PC-9 (cell line): ENCODE results near the gene ITPKB. TPM values are rescaled to one million over a fixed set of nuclear protein-coding genes. Genes with fewer than 3 reads are reported as not detected.

ENCODE experiments used
- BruUV-seq: library from RNA; stranded (reverse); fragments of 400-500 nt; replicated peaks from 2 replicates; lab custom pipeline; 2021; lab: Mats Ljungman, UMichigan
- CTCF ChIA-PET: fragments of 300-600 bp; sonication (Branson Sonifier 250); formaldehyde crosslinking; loops from one replicate; lab custom pipeline; 2022; ENCODE audit warnings: antibody characterized with exemption; lab: Charles Lee
- POLR2A ChIA-PET: fragments of 300-600 bp; sonication (Branson Sonifier 250); formaldehyde crosslinking; loops from one replicate; lab custom pipeline; 2022; ENCODE audit warnings: antibody characterized with exemption; ENCODE audit not compliant: unreplicated experiment; lab: Charles Lee
- DNase-seq, 2 experiments: peaks; one replicate each; pipeline versions ENCODE4 v3.0.0 to v3.0.0-alpha.2; 2015 to 2022; ENCODE audit warnings: mixed read lengths in 1 of 2
- H2AFZ ChIP-seq: fragments of 200-600 bp; sonication (generic); 2 replicates; pipeline ENCODE4 v1.8.1; 2017; ENCODE audit warnings: antibody characterized with exemption
- H3F3A ChIP-seq: fragments of 200-600 bp; sonication (generic); 2 replicates; pipeline ENCODE4 v1.8.1; 2017; ENCODE audit warnings: antibody characterized with exemption, mild to moderate bottlenecking, low read depth; ENCODE audit not compliant: insufficient read depth
- H3K27ac ChIP-seq: fragments of 200-600 bp; sonication (generic); 2 replicates; pipeline ENCODE4 v1.6.1; 2016; ENCODE audit warnings: mixed run types
- H3K27me3 ChIP-seq: fragments of 200-600 bp; sonication (generic); 2 replicates; pipeline ENCODE4 v1.6.1; 2016; ENCODE audit warnings: low read depth, mixed run types; ENCODE audit not compliant: insufficient read depth
- H3K36me3 ChIP-seq: fragments of 200-600 bp; sonication (generic); 2 replicates; pipeline ENCODE4 v1.6.1; 2016; ENCODE audit warnings: low read depth, mixed run types
- H3K4me1 ChIP-seq: fragments of 200-600 bp; sonication (generic); replicated peaks from 2 replicates; pipeline ENCODE4 v1.6.1; 2016; ENCODE audit warnings: mixed run types; ENCODE audit not compliant: insufficient read depth
- H3K4me2 ChIP-seq: fragments of 200-600 bp; sonication (generic); 2 replicates; pipeline ENCODE4 v1.6.1; 2017; ENCODE audit warnings: mixed run types
- H3K4me3 ChIP-seq: fragments of 200-600 bp; sonication (generic); 2 replicates; pipeline ENCODE4 v1.6.1; 2016; ENCODE audit warnings: mixed run types
- H3K79me2 ChIP-seq: fragments of 200-600 bp; sonication (generic); 2 replicates; pipeline ENCODE4 v1.6.1; 2017; ENCODE audit warnings: low read depth, mixed run types
- H3K9me2 ChIP-seq: fragments of 200-600 bp; sonication (generic); 2 replicates; pipeline ENCODE4 v1.8.1; 2017; ENCODE audit warnings: mild to moderate bottlenecking; ENCODE audit not compliant: insufficient read depth
- H3K9me3 ChIP-seq: fragments of 200-600 bp; sonication (generic); 2 replicates; pipeline ENCODE4 v1.8.1; 2016; ENCODE audit warnings: low read depth; ENCODE audit not compliant: insufficient read depth
- H4K20me1 ChIP-seq: fragments of 200-600 bp; sonication (generic); 2 replicates; pipeline ENCODE4 v1.8.1; 2017; ENCODE audit not compliant: insufficient read depth
- EZH2 ChIP-seq: fragments of 200-600 bp; sonication (generic); IDR thresholded peaks from 2 replicates; pipeline ENCODE4 v1.8.0; 2017; ENCODE audit warnings: antibody characterized with exemption, low read depth
- intact Hi-C: fragments of 100-400 bp; cut with micrococcal nuclease; formaldehyde crosslinking; loops from one replicate; pipeline ENCODE4 v1.10.0; 2022; ENCODE audit not compliant: unreplicated experiment
- total RNA-seq: library from RNA; stranded (reverse); gene quantifications from 2 replicates; pipeline ENCODE4 v1.2.3, GENCODE V29; 2021
- TF ChIP-seq, protein P1 (sequence below): fragments of 200-600 bp; sonication (generic); conservative IDR thresholded peaks from 2 replicates; pipeline ENCODE4 v1.6.1; 2017; ENCODE audit warnings: mixed run types, antibody characterized with exemption, mild to moderate bottlenecking, moderate library complexity

The ITPKB gene
- total RNA-seq, 1 experiment from 2014 or later = 13.4 TPM

DNA sequence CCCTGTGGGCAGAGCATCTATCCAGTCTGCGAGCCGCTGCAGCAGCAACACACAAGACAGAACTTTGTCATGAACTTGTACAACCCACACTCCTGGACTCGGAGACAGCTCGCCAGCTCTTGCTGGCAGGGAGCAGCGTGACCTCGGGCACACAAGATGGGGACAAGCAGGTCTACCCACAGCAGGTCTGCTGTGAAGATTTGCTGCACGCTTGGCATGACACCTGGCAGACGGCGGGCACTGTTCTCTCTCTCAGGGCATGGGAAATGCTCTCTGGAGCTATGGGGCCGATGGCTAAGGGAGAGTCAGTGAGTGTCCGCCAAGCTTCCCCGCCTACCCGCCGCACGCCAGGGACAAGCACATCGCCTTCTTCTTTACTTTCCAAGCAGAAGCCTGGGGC, 100.5 kb downstream of the ITPKB start:
- peaks cover 34% of the 10 kb centered on the region for H3K4me1 ChIP-seq
- no TSS peak for BruUV-seq
- no peaks in the 10 kb centered on the region for H3K36me3 ChIP-seq
- H3K4me2 ChIP-seq = no peak overlapping the region
- no peak overlapping the region for H3K4me3 ChIP-seq
- intact Hi-C loops = no loop called here
- H2AFZ ChIP-seq = no peak overlapping the region
- ChIA-PET CTCF (no interaction called here), POLR2A (no interaction called here)
- H3K27ac ChIP-seq = no peak overlapping the region
- H3K9me3 ChIP-seq = no peaks in the 10 kb centered on the region
- no peaks in the 10 kb centered on the region for H3K9me2 ChIP-seq
- no peak for DNase-seq
- no peaks in the 10 kb centered on the region for H3K79me2 ChIP-seq
- H4K20me1 ChIP-seq = no peaks in the 10 kb centered on the region
- TF ChIP-seq, protein P1, sequence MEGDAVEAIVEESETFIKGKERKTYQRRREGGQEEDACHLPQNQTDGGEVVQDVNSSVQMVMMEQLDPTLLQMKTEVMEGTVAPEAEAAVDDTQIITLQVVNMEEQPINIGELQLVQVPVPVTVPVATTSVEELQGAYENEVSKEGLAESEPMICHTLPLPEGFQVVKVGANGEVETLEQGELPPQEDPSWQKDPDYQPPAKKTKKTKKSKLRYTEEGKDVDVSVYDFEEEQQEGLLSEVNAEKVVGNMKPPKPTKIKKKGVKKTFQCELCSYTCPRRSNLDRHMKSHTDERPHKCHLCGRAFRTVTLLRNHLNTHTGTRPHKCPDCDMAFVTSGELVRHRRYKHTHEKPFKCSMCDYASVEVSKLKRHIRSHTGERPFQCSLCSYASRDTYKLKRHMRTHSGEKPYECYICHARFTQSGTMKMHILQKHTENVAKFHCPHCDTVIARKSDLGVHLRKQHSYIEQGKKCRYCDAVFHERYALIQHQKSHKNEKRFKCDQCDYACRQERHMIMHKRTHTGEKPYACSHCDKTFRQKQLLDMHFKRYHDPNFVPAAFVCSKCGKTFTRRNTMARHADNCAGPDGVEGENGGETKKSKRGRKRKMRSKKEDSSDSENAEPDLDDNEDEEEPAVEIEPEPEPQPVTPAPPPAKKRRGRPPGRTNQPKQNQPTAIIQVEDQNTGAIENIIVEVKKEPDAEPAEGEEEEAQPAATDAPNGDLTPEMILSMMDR = no peak
- no peak for TF ChIP-seq EZH2
- H3K27me3 ChIP-seq = no peaks in the 10 kb centered on the region
- H3F3A ChIP-seq = peaks cover 9% of the 10 kb centered on the region

DNA sequence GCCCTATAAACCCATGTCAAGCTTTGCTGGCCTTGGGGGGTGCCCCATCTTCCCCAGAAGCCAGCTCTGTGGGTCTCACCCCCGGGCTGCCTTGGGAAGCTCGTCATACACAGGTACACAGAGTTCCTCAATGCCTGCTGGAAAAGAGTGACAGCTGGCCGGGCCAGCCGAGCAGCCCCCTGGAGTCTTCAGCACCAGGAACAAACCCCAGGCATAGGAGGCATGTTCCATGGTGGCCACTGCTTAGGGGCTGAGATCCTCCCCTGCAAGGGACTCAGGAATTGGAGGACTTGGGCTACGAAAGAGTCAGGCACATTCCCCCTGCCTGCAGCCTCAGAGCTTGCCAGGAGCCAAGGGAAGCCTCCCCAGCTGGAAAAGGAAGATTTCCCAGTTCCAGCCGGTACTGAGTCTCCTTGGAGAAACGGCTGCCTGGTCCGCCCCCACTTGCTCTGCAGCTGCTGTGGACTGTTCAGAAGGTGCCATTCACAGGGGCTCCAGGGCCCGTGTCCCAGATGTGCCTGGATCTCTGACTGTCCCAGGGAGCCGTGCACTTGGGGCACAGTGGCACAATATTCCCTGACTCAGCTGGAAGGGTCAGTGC, 101.0 kb downstream of the ITPKB start:
- no peak overlapping the region for H3K27ac ChIP-seq
- H3K36me3 ChIP-seq = no peaks in the 10 kb centered on the region
- intact Hi-C loops = no loop called here
- BruUV-seq = no TSS peak
- peaks cover 29% of the 10 kb centered on the region for H3K4me1 ChIP-seq
- DNase-seq = no peak
- H4K20me1 ChIP-seq = no peaks in the 10 kb centered on the region
- ChIA-PET POLR2A (no interaction called here), CTCF (interaction anchor here (0.6 to 0.7 kb wide), 2 partner anchors 12 to 504 kb away, joined by 3 read pairs; no protein-coding TSS in a partner anchor)
- H3K79me2 ChIP-seq = no peaks in the 10 kb centered on the region
- H3K9me3 ChIP-seq = no peaks in the 10 kb centered on the region
- H3K4me2 ChIP-seq = no peak overlapping the region
- H3K27me3 ChIP-seq = no peaks in the 10 kb centered on the region
- peaks cover 5% of the 10 kb centered on the region for H3F3A ChIP-seq
- H2AFZ ChIP-seq = no peak overlapping the region
- TF ChIP-seq, protein P1 = no peak
- no peak for TF ChIP-seq EZH2
- H3K4me3 ChIP-seq = no peak overlapping the region
- H3K9me2 ChIP-seq = no peaks in the 10 kb centered on the region

DNA sequence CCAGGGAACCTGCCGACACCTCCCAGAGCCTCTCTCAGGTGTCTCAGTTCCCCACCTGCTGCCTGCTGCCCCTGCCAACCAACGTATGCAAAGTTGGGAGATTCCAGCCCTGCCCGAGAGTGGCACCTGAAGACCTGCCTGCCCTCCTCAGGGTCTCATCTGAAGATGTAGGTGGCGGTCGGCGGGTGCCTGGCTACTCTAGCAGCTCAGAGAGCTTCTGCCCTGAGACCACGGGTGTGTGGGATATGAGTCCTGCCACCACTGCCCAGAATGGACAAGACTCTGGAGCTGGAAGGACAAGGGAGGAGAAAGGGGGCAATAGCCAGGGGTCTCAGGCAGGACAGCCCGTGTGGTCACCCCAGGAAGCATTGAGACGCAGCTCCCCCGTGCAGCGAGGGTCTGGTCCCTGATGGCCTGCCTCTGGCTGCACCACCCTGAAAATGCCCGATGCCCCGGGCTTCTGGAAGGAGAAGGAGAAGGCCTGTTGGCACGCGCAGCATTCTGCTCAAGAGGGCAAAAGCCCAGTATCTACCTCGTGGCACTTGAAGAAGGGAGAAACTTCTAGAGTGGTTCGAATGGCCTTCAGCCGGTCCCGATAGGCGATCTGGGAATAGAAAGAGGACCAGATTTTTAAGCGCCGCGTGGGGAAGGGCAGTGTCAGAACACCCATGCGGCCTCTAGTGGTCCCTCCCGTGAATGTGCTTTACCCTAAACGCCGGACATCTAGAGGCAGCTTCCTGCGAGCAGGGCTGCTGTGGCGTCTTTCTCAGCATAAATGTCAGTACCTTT, 101.7 kb downstream of the ITPKB start:
- ChIA-PET POLR2A (no interaction called here), CTCF (interaction anchor here (0.6 to 0.7 kb wide), 2 partner anchors 11 to 505 kb away, joined by 3 read pairs; no protein-coding TSS in a partner anchor)
- Histone ChIP-seq H4K20me1 (no peaks in the 10 kb centered on the region), H3K9me3 (no peaks in the 10 kb centered on the region), H3K4me1 (peaks cover 22% of the 10 kb centered on the region), H3K36me3 (no peaks in the 10 kb centered on the region), H3K27ac (no peak overlapping the region), H3K4me3 (no peak overlapping the region), H2AFZ (no peak overlapping the region), H3K79me2 (no peaks in the 10 kb centered on the region), H3K9me2 (no peaks in the 10 kb centered on the region), H3K27me3 (no peaks in the 10 kb centered on the region), H3F3A (peaks cover 5% of the 10 kb centered on the region), H3K4me2 (no peak overlapping the region)
- no TSS peak for BruUV-seq
- TF ChIP-seq, protein P1 = no peak
- no peak for TF ChIP-seq EZH2
- no peak for DNase-seq
- intact Hi-C loops = no loop called here
